ENCODE measurements around the gene NUP50.

Gene NUP50

GRCh38 chr22:45211435-45211834, 47.7 kb downstream of the NUP50 start:
- no peak for DNase-seq

DNA sequence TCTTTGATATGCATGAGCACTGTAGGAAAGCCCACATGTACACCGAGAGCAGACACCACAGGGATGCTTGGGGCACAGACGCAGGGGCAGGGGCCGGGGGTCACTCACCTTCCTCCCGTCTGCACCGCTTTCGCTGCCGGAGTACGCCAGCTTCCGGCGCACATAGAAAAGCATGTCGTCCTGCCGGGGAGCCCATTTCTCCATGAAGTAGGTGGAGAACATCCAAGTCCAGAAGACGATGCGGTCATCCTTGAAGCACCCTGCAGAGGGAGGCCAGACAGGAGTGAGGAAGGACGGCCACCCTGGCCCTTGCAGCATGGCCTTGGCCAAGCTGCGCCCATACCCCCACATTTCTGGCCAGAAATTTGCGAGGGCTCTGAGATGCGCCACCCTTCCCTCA, 48.1 kb downstream of the NUP50 start:
- no peak for DNase-seq

- no peak for DNase-seq
These were observed 48.6 kb downstream of the NUP50 start for GRCh38 chr22:45212306-45212709.

- DNase-seq: no peak
These were observed 49.4 kb downstream of the NUP50 start for GRCh38 chr22:45212992-45213751.

GRCh38 chr22:45216133-45217003, 52.6 kb downstream of the NUP50 start:
- no peak for DNase-seq

DNA sequence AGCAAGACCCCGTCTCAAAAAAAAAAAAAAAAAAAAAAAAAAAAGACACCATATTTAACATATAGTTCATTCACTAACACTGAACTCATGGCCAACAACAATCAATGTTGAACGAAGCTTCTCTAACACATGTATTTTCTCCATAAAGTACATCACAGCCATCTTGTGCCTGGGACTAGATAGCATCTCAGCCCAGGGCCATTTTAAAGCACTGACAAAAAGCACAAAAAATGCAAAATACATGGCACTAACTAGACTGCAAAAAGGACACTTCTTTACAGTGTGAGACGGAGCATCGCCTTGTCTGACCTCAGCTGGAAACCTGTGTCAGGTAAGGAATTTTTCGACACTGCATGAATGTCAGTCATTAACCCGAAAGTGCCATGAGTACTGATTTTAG, 53.6 kb downstream of the NUP50 start:
- DNase-seq: no peak

GRCh38 chr22:45217806-45218205, 54.1 kb downstream of the NUP50 start:
- DNase-seq: no peak

GRCh38 chr22:45218976-45219375, 55.3 kb downstream of the NUP50 start:
- no peak for DNase-seq

- DNase-seq: no peak
These were observed 57.5 kb downstream of the NUP50 start for GRCh38 chr22:45221201-45221600.

DNA sequence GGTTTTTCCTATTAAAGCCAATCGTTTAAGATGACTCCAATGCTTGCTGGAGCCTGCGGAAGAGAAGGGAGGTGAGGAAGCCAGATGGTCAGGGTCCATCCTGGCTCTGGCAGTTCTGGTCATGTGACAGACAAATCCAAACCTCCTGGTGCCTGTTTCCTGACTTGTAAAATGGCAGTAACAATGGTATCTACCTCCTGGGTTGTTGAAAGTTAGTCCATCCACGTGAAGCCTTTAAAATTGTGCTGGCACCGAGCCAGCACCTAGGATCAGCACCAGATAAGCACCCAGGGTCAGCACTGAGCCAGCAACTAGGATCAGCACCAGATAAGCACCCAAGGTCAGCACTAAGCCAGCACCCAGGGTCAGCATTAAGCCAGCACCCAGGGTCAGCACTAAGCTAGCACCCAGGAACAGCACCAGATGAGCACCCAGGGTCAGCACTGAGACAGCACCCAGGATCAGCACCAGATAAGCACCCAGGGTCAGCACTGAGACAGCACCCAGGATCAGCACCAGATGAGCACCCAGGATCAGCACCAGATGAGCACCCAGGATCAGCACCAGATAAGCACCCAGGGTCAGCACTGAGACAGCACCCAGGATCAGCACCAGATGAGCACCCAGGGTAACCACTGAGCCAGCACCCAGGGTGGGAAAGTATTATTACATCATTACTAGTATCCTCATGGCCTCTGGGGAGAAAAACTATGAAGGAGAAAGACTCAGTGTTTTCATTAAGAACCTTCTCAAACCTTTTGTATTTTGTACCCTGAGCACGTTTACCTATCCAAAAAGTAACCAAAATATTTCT, 59.8 kb downstream of the NUP50 start:
- no peak for DNase-seq

DNA sequence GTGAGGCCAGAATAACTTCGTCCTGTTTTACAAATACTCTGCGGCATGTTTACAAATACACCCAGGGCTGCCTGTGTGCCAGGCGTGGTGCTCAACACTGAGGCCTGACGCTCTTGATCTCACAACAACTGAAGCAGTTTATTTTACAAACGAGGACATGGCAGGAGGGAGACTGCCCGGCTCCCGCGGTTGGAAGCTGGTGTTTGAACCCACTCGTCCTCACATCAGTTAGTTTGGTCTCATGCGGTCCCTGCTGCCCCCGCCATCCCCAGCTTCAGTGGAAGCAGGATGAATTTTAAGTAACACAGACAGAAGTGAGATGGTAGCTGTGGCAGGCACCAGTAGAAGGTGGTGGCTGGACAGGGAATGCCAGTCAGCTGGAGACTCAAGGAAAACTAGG, 60.6 kb downstream of the NUP50 start:
- DNase-seq: no peak

GRCh38 chr22:45224988-45225731, 61.4 kb downstream of the NUP50 start:
- DNase-seq: no peak

DNA sequence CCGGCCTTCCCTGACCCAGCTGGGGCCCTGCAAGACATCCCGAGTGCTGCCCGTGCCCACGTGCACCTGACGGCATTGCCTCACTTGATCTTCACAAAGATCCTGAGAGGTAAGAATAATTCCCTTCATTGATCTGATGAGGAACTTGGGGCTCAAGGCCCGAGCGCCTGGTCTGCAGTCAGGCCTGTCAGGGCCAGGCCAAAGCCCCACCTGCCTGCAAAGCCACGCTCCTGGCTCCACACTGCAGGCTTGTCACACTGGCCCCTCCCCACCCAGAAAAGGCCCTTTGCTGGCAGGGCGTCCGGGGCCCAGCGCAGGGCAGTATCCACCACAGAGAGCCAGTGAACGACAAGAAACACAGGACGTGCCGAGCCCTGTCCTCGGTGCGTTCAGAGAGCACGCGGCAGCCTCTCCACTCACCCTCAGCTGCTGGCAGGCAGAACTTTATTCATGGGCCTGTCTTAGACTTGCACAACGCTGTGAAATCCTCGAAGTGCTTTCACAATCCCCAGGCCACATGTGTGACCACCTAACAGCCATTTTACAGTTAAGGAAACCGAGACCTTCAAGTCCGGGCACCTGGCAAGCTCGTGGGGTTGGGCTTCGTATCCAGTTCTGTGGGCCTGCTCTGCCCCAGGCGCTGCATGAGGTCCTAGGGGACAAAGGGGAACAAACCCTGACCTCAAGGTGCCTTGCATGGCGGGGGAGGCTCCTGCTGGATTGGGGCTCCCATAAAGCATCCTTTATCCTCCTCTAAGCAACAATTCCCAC, 62.2 kb downstream of the NUP50 start:
- no peak for DNase-seq

- no peak for DNase-seq
These were observed 62.9 kb downstream of the NUP50 start for GRCh38 chr22:45226503-45227186.

DNA sequence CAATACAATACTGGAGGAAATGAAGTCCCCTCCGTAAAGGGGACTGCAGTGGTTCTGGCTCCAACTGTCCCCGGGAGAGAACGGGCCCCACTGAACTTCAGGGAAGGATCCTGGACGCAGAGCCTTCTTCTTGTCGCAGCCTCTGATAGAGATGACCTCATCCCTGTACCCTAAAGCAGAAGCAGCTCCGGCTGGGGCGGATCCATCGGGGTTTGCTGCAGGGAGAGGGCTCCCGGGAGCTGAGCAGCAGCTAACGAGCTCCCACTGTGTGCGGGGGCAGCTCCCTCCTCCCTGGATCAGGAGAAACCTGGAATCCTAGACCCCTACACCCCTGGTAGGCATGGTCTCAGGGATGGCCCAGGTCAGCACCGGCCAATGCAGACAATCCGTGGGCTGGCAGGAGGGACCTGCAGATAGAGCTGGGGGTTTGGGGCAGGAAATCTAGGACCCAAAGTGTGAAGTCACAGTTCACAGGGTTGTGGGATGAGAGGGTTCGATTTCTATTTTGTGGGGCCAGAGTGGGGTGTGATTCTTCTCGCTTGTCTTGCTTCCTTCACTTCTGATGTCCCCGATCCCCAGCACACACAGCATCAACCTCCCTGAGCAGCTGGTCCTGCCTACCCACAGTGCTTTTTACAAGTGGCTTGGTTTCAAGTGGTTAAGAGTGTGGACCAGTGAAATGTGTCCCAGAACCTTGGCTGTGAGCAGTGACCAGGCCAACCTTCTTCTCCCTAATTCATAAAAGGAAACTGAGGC, 64.1 kb downstream of the NUP50 start:
- no peak for DNase-seq

GRCh38 chr22:45228401-45228754, 64.7 kb downstream of the NUP50 start:
- no peak for DNase-seq

- no peak for DNase-seq
These were observed 65.5 kb downstream of the NUP50 start for GRCh38 chr22:45229181-45229580.

- DNase-seq: no peak
These were observed 66.4 kb downstream of the NUP50 start for GRCh38 chr22:45230026-45230721.

DNA sequence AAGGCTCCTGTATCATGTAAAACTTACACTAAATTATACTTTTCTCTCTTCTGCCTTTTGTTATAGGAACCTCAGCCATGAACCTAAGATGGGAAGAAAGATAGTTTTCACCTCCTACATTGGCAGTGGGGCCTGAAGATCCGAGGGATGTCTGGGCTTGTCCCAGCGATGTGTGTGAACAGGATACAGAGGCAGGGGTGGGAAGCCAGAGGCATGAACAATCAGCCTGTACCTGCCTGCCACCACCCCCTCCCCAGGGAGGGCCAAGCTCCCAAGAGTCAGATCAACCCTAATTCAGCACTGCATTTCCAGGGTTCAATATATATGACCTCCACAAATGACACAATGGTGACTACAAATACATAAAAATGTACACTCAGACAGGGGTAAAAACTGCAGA, 67.6 kb downstream of the NUP50 start:
- DNase-seq: no peak

DNA sequence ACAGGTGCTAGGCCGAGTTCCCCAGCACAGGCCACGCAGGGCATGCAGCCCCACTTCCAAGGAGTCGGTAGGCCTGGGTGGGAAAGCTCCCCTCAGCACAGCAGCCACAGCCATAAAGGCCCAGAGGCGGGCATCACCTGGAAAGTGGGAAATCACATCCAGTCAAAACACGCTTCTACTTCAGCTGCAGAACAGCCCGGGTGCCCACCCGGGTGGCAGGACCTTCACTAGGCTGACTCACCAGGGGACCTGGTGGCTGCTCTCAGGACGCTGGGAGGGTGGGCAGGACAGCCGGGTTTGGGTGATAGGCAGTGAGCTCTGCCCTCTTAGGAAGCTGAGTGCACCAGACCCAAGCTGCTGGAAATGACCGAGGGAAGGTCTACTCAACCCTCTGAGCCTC, 69.7 kb downstream of the NUP50 start:
- no peak for DNase-seq

Measured in stimulated activated naive CD4-positive, alpha-beta T cell (primary cell).